ENCODE results near the gene TMEM106C. TPM values are rescaled to one million over a fixed set of nuclear protein-coding genes. Genes with fewer than 3 reads are reported as not detected.

Gene TMEM106C
- total RNA-seq, 2 donors from 2014 or later, result 54.6 to 91.1 TPM

GRCh38 chr12:47991106-47992061, 28.0 kb downstream of the TMEM106C start:
- Histone ChIP-seq H3K4me1 (replicated peaks) (no peaks in the 10 kb centered on the region), H3K9me3 (no peaks in the 10 kb centered on the region), H3K27ac (no peak overlapping the region), H3K4me3 (no peak overlapping the region), H3K27me3 (replicated peaks; ENCODE audit: insufficient read depth) (no peaks in the 10 kb centered on the region), H3K36me3 (no peaks in the 10 kb centered on the region)
- TF ChIP-seq POLR2A (IDR thresholded peaks at IDR 0.05), result no peak
- TF ChIP-seq CTCF (IDR thresholded peaks at IDR 0.05), result no peak
- TF ChIP-seq POLR2AphosphoS5 (IDR thresholded peaks at IDR 0.05), result no peak
- no peak for DNase-seq (ENCODE audit: low spot score)
- intact Hi-C loops (cut with DNase I), result no loop called here
- 71% methylated on average over 13 of the region's 13 CpGs for WGBS

- TF ChIP-seq POLR2AphosphoS5 (IDR thresholded peaks at IDR 0.05) (no peak), POLR2A (IDR thresholded peaks at IDR 0.05) (no peak), CTCF (IDR thresholded peaks at IDR 0.05) (no peak)
- WGBS, result 98% methylated on average over 10 of the region's 10 CpGs
These were observed 29.4 kb downstream of the TMEM106C start for GRCh38 chr12:47992776-47993175.

GRCh38 chr12:47993491-47993890, 30.1 kb downstream of the TMEM106C start:
- H3K27me3 ChIP-seq (replicated peaks; ENCODE audit: insufficient read depth), result no peaks in the 10 kb centered on the region
- H3K27ac ChIP-seq, result no peak overlapping the region
- no peaks in the 10 kb centered on the region for H3K36me3 ChIP-seq
- DNase-seq (ENCODE audit: low spot score), result no peak
- TF ChIP-seq POLR2AphosphoS5 (IDR thresholded peaks at IDR 0.05), result no peak
- TF ChIP-seq CTCF (IDR thresholded peaks at IDR 0.05), result no peak
- TF ChIP-seq POLR2A (IDR thresholded peaks at IDR 0.05), result no peak
- intact Hi-C loops (cut with DNase I), result no loop called here
- H3K9me3 ChIP-seq, result no peaks in the 10 kb centered on the region
- no peaks in the 10 kb centered on the region for H3K4me1 ChIP-seq (replicated peaks)
- WGBS, result 95% methylated on average over 5 of the region's 5 CpGs
- no peak overlapping the region for H3K4me3 ChIP-seq

More at GRCh38 chr12:47992776-47993175, 29.4 kb downstream of the TMEM106C start:
- H3K27ac ChIP-seq, result no peak overlapping the region
- H3K36me3 ChIP-seq, result no peaks in the 10 kb centered on the region
- H3K27me3 ChIP-seq (replicated peaks; ENCODE audit: insufficient read depth), result no peaks in the 10 kb centered on the region
- no peaks in the 10 kb centered on the region for H3K4me1 ChIP-seq (replicated peaks)
- no peak for DNase-seq (ENCODE audit: low spot score)
- no peaks in the 10 kb centered on the region for H3K9me3 ChIP-seq
- intact Hi-C loops (cut with DNase I), result no loop called here
- H3K4me3 ChIP-seq, result no peak overlapping the region

- H3K4me1 ChIP-seq (replicated peaks), result no peaks in the 10 kb centered on the region
- intact Hi-C loops (cut with DNase I), result no loop called here
- no peak overlapping the region for H3K4me3 ChIP-seq
- 7% methylated on average over 4 of the region's 4 CpGs for WGBS
- peak; percentile 56 for DNase-seq (ENCODE audit: low spot score)
- no peaks in the 10 kb centered on the region for H3K9me3 ChIP-seq
- no peak for TF ChIP-seq POLR2A (IDR thresholded peaks at IDR 0.05)
- peak; percentile 65 for TF ChIP-seq POLR2AphosphoS5 (IDR thresholded peaks at IDR 0.05)
- H3K27ac ChIP-seq, result no peak overlapping the region
- no peaks in the 10 kb centered on the region for H3K36me3 ChIP-seq
- no peaks in the 10 kb centered on the region for H3K27me3 ChIP-seq (replicated peaks; ENCODE audit: insufficient read depth)
These were observed 32.6 kb downstream of the TMEM106C start for GRCh38 chr12:47995981-47996401.

- WGBS, result 54% methylated on average over 3 of the region's 3 CpGs
- Histone ChIP-seq H3K4me1 (replicated peaks) (peaks cover 7% of the 10 kb centered on the region), H3K9me3 (no peaks in the 10 kb centered on the region), H3K27me3 (replicated peaks; ENCODE audit: insufficient read depth) (no peaks in the 10 kb centered on the region), H3K27ac (no peak overlapping the region), H3K4me3 (no peak overlapping the region), H3K36me3 (no peaks in the 10 kb centered on the region)
- TF ChIP-seq POLR2AphosphoS5 (IDR thresholded peaks at IDR 0.05), result peak; percentile 10
- no peak for TF ChIP-seq POLR2A (IDR thresholded peaks at IDR 0.05)
- no peak for TF ChIP-seq CTCF (IDR thresholded peaks at IDR 0.05)
- no peak for DNase-seq (ENCODE audit: low spot score)
- intact Hi-C loops (cut with DNase I), result no loop called here
These were observed 33.9 kb downstream of the TMEM106C start for GRCh38 chr12:47997321-47997720.
